ENCODE results near the gene ADRM1.

DNA sequence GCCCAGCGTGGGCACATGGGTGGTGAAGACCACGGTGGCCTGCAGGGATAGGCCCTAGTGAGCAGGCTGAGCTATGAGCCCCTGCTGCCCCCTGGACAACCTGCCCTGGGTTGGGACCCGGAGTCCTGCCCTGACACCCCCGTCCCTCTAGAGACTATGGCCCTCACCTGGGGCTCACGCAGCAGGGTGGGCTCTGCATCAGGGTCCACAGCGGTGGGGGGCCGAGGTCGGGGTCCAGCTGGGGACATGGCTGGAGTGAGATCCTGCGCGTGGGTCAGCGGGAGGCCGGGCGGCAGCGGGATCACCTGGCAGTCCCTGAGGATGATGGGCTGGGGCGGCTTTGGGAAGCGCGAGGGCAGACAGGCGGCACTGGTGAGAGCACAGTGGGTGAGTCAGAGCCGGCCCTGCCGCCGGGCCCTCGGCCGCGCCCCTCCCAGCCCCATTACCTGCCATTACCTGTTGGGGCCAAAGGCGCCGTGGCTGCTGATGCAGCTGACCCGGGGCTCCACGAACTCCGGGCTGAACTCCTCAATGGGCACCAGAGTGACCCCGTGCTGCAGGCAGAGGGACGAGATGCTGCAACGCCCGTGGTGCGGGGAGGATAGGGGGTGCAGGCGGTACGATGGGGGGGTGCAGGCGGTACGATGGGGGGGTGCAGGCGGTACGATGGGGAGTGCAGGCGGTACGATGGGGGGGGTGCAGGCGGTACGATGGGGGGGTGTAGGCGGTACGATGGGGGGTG is 27.9 kb downstream of the ADRM1 start:
- TF ChIP-seq, protein P1, sequence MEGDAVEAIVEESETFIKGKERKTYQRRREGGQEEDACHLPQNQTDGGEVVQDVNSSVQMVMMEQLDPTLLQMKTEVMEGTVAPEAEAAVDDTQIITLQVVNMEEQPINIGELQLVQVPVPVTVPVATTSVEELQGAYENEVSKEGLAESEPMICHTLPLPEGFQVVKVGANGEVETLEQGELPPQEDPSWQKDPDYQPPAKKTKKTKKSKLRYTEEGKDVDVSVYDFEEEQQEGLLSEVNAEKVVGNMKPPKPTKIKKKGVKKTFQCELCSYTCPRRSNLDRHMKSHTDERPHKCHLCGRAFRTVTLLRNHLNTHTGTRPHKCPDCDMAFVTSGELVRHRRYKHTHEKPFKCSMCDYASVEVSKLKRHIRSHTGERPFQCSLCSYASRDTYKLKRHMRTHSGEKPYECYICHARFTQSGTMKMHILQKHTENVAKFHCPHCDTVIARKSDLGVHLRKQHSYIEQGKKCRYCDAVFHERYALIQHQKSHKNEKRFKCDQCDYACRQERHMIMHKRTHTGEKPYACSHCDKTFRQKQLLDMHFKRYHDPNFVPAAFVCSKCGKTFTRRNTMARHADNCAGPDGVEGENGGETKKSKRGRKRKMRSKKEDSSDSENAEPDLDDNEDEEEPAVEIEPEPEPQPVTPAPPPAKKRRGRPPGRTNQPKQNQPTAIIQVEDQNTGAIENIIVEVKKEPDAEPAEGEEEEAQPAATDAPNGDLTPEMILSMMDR (IDR thresholded peaks at IDR 0.05): no peak
- no peak for TF ChIP-seq POLR2AphosphoS5 (IDR thresholded peaks at IDR 0.05)

Measured in esophagus muscularis mucosa (tissue), 3 donors.